K562 (cell line): ENCODE results near the gene ZSCAN12. TPM values are rescaled to one million over a fixed set of nuclear protein-coding genes. Genes with fewer than 3 reads are reported as not detected.

Experiments used
- CCNT2 ChIP-seq: IDR thresholded peaks from 2 replicates; pipeline ENCODE4 v1.6.1; 2011; ENCODE audit warnings: borderline replicate concordance, low read depth, mild to moderate bottlenecking, moderate library complexity, mixed read lengths, low read length; ENCODE audit not compliant: insufficient read length; ENCODE audit errors: extremely low read depth
- E2F5 ChIP-seq: sonication (generic); formaldehyde crosslinking; IDR thresholded peaks from 2 replicates; pipeline ENCODE4 v1.8.0; 2022; ENCODE audit warnings: mild to moderate bottlenecking, missing genetic modification reagents
- ELF1 ChIP-seq: fragments of 200-800 bp; sonication (Bioruptor generic); IDR thresholded peaks from 2 replicates; pipeline ENCODE4 v1.6.1; 2016; ENCODE audit warnings: missing genetic modification characterization, missing compliant biosample characterization
- ELF2 ChIP-seq: fragments of 250-450 bp; sonication (Bioruptor Pico); IDR thresholded peaks from 2 replicates; pipeline ENCODE4 v1.5.0; 2021; ENCODE audit warnings: mild to moderate bottlenecking
- FOXM1 ChIP-seq, 2 experiments: fragments of 450-650 bp in 1 of 2; sonication (generic) in 1 of 2; formaldehyde crosslinking in 1 of 2; IDR thresholded peaks; 2 replicates each; pipeline versions ENCODE4 v1.6.1 to v1.9.0; 2017 to 2022; ENCODE audit warnings: low read depth in 2 of 2, mild to moderate bottlenecking in 2 of 2, missing genetic modification reagents in 1 of 2, moderate library complexity in 1 of 2
- HBP1 ChIP-seq: fragments of 450-650 bp; formaldehyde crosslinking; IDR thresholded peaks from 2 replicates; pipeline ENCODE4 v1.4.0; 2022; ENCODE audit warnings: missing genetic modification characterization
- IRF1 ChIP-seq: sonication (generic); formaldehyde crosslinking; IDR thresholded peaks from 2 replicates; pipeline ENCODE4 v1.8.0; 2022; ENCODE audit warnings: missing genetic modification reagents, mild to moderate bottlenecking, borderline replicate concordance
- KDM1A ChIP-seq, 2 experiments: fragments of 450-650 bp; IDR thresholded peaks; 2 replicates each; pipeline ENCODE4 v1.6.1; 2016; ENCODE audit warnings: mild to moderate bottlenecking in 2 of 2
- MITF ChIP-seq: IDR thresholded peaks from 2 replicates; pipeline ENCODE4 v1.6.1; 2014; ENCODE audit warnings: antibody characterized with exemption
- PHTF2 ChIP-seq: fragments of 250-450 bp; sonication (Bioruptor Pico); IDR thresholded peaks from 2 replicates; pipeline ENCODE4 v1.5.0; 2021; ENCODE audit warnings: mild to moderate bottlenecking
- RAD51 ChIP-seq: fragments of 450-650 bp; IDR thresholded peaks from 2 replicates; pipeline ENCODE4 v1.7.1; 2016; ENCODE audit warnings: low read depth, mild to moderate bottlenecking, borderline replicate concordance
- SRSF1 ChIP-seq: fragments of 200-400 bp; formaldehyde crosslinking; IDR thresholded peaks from 2 replicates; pipeline ENCODE4 v1.6.1; 2017; ENCODE audit warnings: mild to moderate bottlenecking, low read depth, low read length, moderate library complexity
- STAT5A ChIP-seq: IDR thresholded peaks from 2 replicates; pipeline ENCODE4 v1.6.1; 2012; ENCODE audit warnings: low read length, inconsistent platforms, borderline replicate concordance
- STAT5B ChIP-seq: fragments of 250-450 bp; sonication (Bioruptor Pico); IDR thresholded peaks from 2 replicates; pipeline ENCODE4 v1.8.0; 2021; ENCODE audit warnings: mild to moderate bottlenecking, inconsistent platforms
- TFE3 ChIP-seq: fragments of 450-650 bp; formaldehyde crosslinking; IDR thresholded peaks from 2 replicates; pipeline ENCODE4 v1.4.0; 2020; ENCODE audit warnings: mild to moderate bottlenecking, mixed read lengths
- ZNF408 ChIP-seq: fragments of 250-450 bp; sonication (Bioruptor Pico); IDR thresholded peaks from 2 replicates; pipeline ENCODE4 v1.4.0; 2020; ENCODE audit warnings: low read depth, mild to moderate bottlenecking, moderate library complexity
- ZNF551 ChIP-seq: fragments of 250-450 bp; sonication (Bioruptor Pico); IDR thresholded peaks from 2 replicates; pipeline ENCODE4 v1.5.0; 2021; ENCODE audit warnings: mild to moderate bottlenecking, moderate library complexity
- ZNF57 ChIP-seq: fragments of 450-650 bp; formaldehyde crosslinking; IDR thresholded peaks from 2 replicates; pipeline ENCODE4 v1.4.0; 2020; ENCODE audit warnings: mild to moderate bottlenecking, moderate library complexity
- ZNF707 ChIP-seq: fragments of 250-450 bp; sonication (Bioruptor Pico); conservative IDR thresholded peaks from 2 replicates; pipeline ENCODE4 v1.8.0; 2022; ENCODE audit warnings: inconsistent platforms, mild to moderate bottlenecking, moderate library complexity
- ZNF766 ChIP-seq: fragments of 200-800 bp; sonication (Bioruptor generic); conservative IDR thresholded peaks from 2 replicates; pipeline ENCODE4 v1.6.1; 2016; ENCODE audit warnings: missing genetic modification characterization, missing compliant biosample characterization
- ZSCAN29 ChIP-seq: fragments of 450-650 bp; IDR thresholded peaks from 2 replicates; pipeline ENCODE4 v1.6.1; 2017
- polyA plus RNA-seq, 8 experiments: library from polyadenylated mRNA; depleted of rRNA in 4 of 8; stranded (reverse) in 5 of 8; unstranded in 3 of 8; fragments of >200 nt; fragmentation: Nextera tagmentation in 2 of 8; fragmentation: Illumina TruSeq in 1 of 8; extraction: Ambion mirVana in 2 of 8; extraction: Trizol in 1 of 8; gene quantifications; 2 replicates each; pipeline versions ENCODE4 v1.2.1 to v1.2.3, GENCODE V29; 2011 to 2014; ENCODE audit warnings: inconsistent platforms in 1 of 8, missing spikeins in 1 of 8
- total RNA-seq, 7 experiments: library from RNA; depleted of rRNA in 6 of 7; stranded (reverse); fragments of >200 nt in 6 of 7; fragmentation: Illumina TruSeq in 2 of 7; extraction: Trizol in 2 of 7; gene quantifications; 2 replicates each; pipeline versions ENCODE4 v1.2.1 to v1.2.3, GENCODE V29; 2011 to 2021; ENCODE audit warnings: low replicate concordance in 1 of 7

Gene ZSCAN12
- total and polyA plus RNA-seq, 9 of the 15 experiments (the other 6 are each of a cell fraction or from before 2014, with no cell fraction given): 2.5 to 19.6 (median 12.5) TPM

- TF ChIP-seq E2F5 (CRISPR knock-in tag) (peak; percentile 3; the same call in 1 of the 2 replicates), STAT5A (no peak; the same call in 1 of the 2 replicates), MITF (no peak), CCNT2 (peak; percentile 8), ZNF766 (CRISPR knock-in tag) (peak; percentile 99), ZNF408 (CRISPR knock-in tag) (no peak), ZSCAN29 (peak; percentile 56), KDM1A (IDR thresholded peaks at IDR 0.05) (peak; percentile 44 to 67; a peak in 3 of 4 replicates), TFE3 (CRISPR knock-in tag) (no peak; the same call in 1 of the 2 replicates), ELF2 (CRISPR knock-in tag) (0 out of 2 replicates have a peak, but pooled peaks have one; percentile 58), PHTF2 (CRISPR knock-in tag) (peak; percentile 78; the same call in 1 of the 2 replicates), STAT5B (0 out of 2 replicates have a peak, but pooled peaks have one; percentile 17), FOXM1 (IDR thresholded peaks at IDR 0.05; ENCODE audit: low read depth) (peak; percentile 61; the same call in 1 of the 2 replicates), FOXM1 (CRISPR knock-in tag; IDR thresholded peaks at IDR 0.05; ENCODE audit: low read depth) (no peak), IRF1 (CRISPR knock-in tag) (no peak), HBP1 (CRISPR knock-in tag) (peak; percentile 97), ZNF551 (CRISPR knock-in tag) (0 out of 2 replicates have a peak, but pooled peaks have one; percentile 28), RAD51 (peak; percentile 36; the same call in 1 of the 2 replicates), ZNF57 (peak; percentile 85), SRSF1 (no peak), ZNF707 (CRISPR knock-in tag) (peak; percentile 50; the same call in 1 of the 2 replicates), ELF1 (no peak; the same call in none of the 2 replicates)
Measured at GRCh38 chr6:28336284-28337120, 63.0 kb downstream of the ZSCAN12 start (continued).
